SK-MEL-5 (cell line): ENCODE data around the gene BUB3. TPM values are rescaled to one million over a fixed set of nuclear protein-coding genes. Genes with fewer than 3 reads are reported as not detected.

Experiments used
- DNase-seq: peaks from one replicate; pipeline ENCODE4 v3.0.0-alpha.2; 2016; ENCODE audit warnings: low read depth, low spot score
- in situ Hi-C: cut with HindIII; loops from 2 replicates; pipeline ENCODE4 v1.10.0; 2016; ENCODE audit warnings: low sequenced_read_pairs, high pct_unique_total_duplicates, low pct_unique_long_range_greater_than_20kb
- polyA plus RNA-seq, 2 experiments: library from polyadenylated mRNA; depleted of rRNA; stranded (reverse); fragments of >200 nt; gene quantifications; 2 replicates each; pipeline ENCODE4 v1.2.3, GENCODE V29; 2015
- total RNA-seq: library from RNA; depleted of rRNA; stranded (reverse); fragments of >200 nt; shearing (Covaris generic); gene quantifications from 2 replicates; pipeline ENCODE4 v1.2.3, GENCODE V29; 2014; rRNA removed

The BUB3 gene
- 169 and 180 TPM in 2 replicates for total RNA-seq
- polyA plus RNA-seq (2015; cell fraction: cytosol; rRNA removed) = 105 and 140 TPM in 2 replicates
- 294 and 309 TPM in 2 replicates for polyA plus RNA-seq (2015; cell fraction: nucleus; rRNA removed)

DNA sequence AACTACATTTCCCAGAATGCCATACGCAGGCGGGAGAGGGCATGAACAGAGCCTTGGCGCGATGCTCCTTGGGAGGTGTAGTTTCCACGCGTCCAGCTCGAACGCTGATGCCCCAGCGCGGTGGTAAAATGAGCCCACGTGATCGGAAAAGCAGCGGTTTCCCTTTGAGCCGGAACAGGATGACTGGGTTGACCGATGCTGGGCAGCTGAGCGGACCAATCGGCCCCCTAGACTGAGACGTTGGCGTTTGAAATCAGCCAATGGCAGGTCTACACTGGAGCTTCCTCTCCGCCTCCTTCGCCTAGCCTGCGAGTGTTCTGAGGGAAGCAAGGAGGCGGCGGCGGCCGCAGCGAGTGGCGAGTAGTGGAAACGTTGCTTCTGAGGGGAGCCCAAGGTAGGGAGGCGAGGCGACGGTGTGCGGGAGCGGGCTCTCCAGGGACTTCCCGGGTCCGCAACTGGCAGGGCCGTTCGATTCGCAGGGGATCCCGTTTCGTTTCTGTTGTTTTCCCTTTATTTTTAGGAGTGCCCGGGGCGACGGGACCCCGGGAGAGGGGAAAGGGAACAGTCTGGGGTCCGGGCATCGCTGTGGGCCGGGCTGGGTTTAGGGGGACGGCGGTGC, at the start of gene BUB3:
TSS of gene BUB3 (plus strand) at position 311 of the 619 bp plus-strand sequence. CDS start 516 bp downstream, outside the sequence.
- in situ Hi-C loops = no loop called here
- peak; percentile 99 for DNase-seq

- DNase-seq = no peak
- in situ Hi-C loops = no loop called here
Observed at GRCh38 chr10:123109466-123109865, 44.7 kb upstream of the BUB3 start.

GRCh38 chr10:123117644-123118417, 36.4 kb upstream of the BUB3 start:
- in situ Hi-C loops = no loop called here

DNA sequence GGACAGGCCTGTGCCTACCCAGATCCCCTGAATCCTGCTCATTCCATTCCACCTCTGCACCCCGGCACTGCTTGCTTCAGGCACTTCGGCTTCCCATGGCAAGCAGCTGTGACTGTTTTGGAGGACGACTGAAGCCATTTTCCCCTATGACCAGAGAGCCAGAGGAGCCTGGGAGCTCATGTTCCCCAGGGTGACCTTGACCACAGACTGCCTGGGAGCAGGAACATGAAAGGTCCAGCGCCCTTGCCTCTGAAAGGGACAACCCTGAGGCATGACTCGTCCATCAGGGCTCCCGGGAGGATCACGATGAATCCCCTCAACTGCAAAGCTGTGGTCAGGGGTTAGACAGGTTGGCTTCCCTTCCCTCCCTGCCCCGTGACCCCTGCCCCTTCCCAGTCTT, 35.1 kb upstream of the BUB3 start:
- in situ Hi-C loops = no loop called here
- no peak for DNase-seq

More at GRCh38 chr10:123117644-123118417, 36.4 kb upstream of the BUB3 start:
- no peak for DNase-seq

DNA sequence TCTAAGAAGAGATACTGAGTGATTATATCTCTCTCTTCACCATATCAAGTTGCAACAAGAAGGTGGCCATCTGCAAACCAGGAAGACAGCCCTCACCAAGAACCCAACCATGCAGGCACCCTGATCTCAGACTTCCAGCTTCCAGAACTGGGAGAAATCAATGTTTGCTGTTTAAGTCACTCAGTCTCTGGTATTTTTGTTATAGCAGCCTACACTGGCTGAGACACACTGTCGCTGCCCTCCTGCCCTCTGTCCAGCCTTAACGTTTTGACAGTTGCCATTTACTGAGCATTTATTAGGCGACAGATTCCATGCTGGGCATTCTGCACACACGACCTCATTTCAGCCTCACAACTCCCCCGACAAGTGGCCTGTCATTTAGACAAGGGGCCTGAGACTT, 28.0 kb upstream of the BUB3 start:
- in situ Hi-C loops = no loop called here

DNA sequence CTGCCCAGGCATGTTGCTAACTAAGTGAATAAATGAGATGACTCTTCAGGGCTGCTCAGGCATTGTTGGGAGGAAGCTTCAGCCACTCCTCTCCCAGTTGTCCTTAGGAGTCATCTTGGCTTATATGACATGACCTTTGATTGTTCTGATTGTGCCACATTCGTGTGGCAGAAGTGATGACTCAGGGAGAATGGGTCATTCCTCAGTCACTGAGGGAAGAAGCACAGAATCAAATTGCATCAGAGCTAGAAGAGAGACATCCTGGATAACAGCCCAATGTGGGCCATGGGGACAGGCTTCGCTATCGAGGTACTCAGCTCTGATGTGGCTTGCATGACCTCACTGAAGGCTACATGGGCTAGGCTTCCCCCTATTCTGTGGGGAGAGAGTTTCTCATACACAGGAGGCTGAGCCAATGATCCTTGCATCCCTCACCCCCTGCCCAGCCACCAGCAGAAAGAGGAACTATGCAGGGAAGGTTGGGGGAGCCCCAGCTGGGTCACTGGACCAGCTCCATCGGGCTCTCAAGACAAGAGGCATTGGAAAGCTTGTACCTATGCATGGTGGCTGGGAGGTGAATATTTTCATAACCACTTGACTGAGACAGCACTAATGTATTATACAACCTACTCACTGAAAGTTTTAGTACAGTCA, 24.5 kb upstream of the BUB3 start:
- in situ Hi-C loops = no loop called here
- no peak for DNase-seq

More for the DNA sequence above, 28.0 kb upstream of the BUB3 start:
- no peak for DNase-seq

DNA sequence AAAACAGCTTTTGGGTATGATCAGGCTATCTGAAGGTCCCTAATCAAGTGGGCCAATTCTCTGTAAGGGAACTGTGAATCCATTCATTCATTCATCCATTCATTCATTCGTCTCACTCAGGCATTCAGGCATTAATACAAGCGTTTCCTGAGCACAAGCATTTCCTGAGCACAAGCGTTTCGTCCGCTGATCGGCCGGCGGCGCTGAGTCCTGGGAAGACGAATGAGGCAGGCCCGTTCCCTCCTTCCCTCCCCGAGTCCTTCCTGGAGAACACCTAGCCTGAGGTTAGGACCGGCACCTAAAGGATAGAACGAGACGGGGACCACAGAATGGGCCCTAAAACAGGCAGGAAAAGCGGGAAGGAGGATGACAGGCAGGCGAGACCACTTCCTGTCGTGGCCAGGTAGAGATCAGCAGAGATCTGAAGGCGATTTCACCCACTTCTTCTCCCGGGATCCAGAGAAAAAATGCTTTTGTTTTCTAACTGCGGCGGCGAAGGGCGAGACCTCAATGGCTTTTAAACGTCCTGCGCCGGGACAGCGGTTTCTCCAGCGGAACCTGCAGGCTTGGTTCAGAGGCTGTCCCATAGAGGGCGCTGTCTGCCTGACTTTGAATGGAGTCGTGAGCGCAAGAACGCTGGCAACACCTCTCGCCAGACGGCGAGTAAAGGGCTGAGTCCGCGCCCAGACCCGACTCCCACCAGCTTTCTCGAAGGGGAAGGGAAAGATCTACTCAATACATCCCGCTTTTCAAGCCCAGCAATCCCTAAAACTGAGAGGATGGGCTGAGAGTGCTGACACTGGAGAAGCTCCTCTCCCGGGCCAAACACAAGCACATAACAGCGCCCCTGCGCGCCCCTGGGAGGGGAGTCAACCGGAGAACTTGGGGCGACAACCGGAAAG, 21.4 kb upstream of the BUB3 start:
- DNase-seq = peak; percentile 83
- in situ Hi-C loops = no loop called here

DNA sequence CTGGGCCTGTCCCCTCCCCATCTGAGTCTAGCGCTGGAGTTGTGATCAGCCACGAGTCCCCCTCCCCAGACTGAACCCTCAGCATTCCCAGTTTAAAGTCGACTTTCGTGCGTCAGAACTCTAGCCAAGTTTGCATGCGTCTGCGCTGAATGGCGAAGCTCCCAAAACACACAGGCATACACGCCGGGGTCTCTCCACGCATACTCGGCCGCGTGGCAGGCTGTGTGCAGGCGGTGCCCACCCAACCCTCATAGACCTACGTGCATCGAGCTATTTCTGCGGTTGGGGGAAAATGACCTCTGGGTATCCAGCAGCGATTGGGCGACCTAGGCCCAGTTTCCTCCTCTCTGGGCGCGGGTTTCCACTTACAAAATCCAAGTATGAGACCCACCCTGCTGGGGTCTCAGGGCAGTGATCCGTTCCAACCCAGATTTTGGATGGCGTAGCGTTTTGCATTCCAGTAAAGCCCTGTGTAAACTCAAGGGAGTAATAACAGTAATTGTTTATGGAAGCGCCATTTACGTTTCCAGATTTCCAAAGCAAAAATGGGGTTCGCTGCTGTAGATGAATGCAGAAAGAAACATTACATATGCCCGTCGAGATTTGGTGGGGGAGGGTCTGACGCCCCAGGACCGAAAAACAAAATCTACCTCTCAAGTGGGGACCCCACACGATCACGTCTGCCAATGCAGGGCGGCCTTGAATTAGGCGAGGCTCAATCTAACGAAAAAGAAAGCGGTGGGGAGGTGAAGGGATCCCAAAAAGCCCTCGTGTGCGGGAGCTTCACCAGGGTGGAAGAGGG, 20.5 kb upstream of the BUB3 start:
- in situ Hi-C loops = no loop called here
- DNase-seq = no peak

DNA sequence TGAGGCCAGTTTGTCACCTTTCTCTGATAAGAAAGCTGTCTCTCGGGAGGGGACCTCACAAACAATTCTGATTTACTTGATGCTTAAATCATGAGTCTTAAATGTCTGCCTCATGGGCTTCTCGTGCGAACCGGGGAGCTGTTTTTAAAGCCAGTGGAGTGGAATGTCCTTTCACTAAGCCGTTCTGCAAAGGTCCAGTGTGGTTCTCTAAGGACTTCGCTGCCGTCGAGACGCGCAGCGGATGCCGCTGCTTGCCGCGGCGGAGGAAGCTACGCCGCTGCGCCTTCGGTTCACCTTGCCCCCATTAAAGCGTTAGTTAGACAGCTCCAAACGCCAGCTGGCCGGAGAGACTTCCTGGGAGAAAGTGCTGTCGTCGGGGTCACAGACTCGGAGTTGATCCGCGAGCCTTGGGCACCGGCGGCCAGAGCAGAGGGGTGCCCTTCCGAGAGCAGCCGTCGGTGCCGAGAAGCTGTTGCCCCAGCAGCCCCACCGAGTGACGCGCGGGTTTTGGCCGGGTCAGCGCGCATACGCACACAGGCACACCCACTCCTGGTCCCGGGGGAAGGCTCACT, 19.8 kb upstream of the BUB3 start:
- in situ Hi-C loops = no loop called here
- DNase-seq = no peak

DNA sequence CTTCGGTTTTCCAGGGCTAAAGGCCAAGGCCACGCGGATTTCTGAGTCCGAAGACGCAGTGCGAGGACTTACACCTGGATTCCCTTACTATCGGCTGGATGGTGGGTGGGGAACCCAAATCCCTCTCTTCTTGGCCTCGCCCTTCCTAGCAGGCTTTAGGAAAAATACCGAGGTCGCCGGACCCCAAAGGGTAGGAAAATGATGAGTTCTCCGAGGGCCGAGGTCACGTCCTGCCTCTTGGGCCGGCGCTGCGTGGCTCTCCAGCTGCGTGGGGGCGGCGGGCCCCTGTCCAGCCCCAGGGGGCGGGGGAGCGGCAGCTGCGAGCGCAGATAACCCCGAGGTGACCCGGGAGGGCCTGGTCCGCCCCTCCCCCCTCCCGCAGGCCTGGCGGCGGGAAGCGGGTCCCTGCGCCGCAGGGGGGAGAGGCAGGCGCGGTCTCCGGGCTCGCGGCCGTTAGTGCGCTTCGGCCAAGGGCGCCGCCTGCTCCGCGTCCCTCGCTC, 19.2 kb upstream of the BUB3 start:
- in situ Hi-C loops = no loop called here
- DNase-seq = no peak

DNA sequence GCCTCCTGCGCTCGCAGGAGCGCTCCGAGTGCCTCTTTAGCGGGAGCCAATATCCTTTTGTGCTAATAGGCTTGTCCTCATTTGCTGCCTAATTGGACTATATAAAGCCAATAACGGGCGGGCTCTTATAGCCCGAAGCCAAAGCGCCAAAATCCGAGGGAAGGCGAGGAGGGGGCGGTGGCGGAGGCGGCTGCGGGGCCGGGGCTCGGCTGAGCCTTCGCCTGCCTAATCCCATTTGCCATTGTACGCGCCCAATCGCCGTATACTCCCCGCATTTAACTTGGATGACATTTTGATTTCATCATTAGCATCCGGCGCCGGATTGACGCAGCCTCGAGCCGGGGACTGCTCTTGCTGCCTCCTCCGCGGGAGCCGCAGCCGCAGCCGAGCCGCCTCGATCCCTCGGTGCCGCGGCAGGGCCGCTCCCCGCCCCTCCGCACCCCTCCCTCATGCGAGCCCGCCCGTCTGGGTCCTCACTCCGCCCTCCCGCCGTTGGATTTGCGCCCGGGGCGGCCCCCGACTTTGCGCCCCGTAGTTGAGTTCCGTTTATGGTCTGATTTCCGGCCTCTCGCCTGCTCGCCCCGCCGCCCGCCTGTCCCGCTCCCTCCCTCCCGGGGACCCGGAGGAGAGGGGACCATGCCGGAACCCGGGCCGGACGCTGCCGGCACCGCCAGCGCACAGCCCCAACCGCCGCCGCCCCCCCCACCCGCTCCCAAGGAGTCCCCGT, 18.6 kb upstream of the BUB3 start, which contains the start of gene HMX3:
TSS of gene HMX3 (plus strand) at position 556 of the 727 bp plus-strand sequence. CDS start at position 637, 81 bp downstream.
- DNase-seq = peak; percentile 26
- in situ Hi-C loops = no loop called here

- no peak for DNase-seq
- in situ Hi-C loops = no loop called here
Observed at GRCh38 chr10:123136221-123136805, 17.9 kb upstream of the BUB3 start.

GRCh38 chr10:123136806-123137642, 17.2 kb upstream of the BUB3 start:
- DNase-seq = no peak
- in situ Hi-C loops = no loop called here

DNA sequence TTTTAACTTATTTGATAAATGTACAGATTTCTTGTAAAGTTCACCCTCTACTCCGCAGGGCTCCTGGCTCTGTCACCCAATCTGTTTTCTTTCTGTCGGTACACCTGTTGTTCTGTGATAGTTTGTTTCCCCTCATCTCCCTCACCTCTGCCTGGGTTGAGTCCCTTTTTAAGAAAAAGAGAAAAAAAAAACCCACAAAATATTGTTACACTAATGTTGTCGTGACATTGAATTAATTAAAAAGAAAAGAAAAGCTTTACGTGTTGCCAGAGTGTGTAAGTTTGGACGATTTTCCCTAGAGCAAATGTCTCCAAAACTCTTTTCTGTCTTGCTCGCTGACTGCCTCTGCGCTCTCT, 15.1 kb upstream of the BUB3 start:
- DNase-seq = no peak
- in situ Hi-C loops = no loop called here
